DND-41 (cell line): ENCODE results near the gene SMOC2.

ENCODE experiments used
- EZH2 ChIP-seq: IDR thresholded peaks from 3 replicates; pipeline ENCODE4 v1.6.1; 2012; ENCODE audit warnings: borderline replicate concordance, low read depth, mild to moderate bottlenecking, moderate library complexity, low read length, inconsistent platforms; ENCODE audit not compliant: severe bottlenecking
- TF ChIP-seq, protein P1 (sequence below): IDR thresholded peaks from 2 replicates; pipeline ENCODE4 v1.5.1; 2012; ENCODE audit warnings: borderline replicate concordance, low read length, moderate library complexity, mild to moderate bottlenecking; ENCODE audit not compliant: poor library complexity, severe bottlenecking; ENCODE audit errors: extremely low read depth

DNA sequence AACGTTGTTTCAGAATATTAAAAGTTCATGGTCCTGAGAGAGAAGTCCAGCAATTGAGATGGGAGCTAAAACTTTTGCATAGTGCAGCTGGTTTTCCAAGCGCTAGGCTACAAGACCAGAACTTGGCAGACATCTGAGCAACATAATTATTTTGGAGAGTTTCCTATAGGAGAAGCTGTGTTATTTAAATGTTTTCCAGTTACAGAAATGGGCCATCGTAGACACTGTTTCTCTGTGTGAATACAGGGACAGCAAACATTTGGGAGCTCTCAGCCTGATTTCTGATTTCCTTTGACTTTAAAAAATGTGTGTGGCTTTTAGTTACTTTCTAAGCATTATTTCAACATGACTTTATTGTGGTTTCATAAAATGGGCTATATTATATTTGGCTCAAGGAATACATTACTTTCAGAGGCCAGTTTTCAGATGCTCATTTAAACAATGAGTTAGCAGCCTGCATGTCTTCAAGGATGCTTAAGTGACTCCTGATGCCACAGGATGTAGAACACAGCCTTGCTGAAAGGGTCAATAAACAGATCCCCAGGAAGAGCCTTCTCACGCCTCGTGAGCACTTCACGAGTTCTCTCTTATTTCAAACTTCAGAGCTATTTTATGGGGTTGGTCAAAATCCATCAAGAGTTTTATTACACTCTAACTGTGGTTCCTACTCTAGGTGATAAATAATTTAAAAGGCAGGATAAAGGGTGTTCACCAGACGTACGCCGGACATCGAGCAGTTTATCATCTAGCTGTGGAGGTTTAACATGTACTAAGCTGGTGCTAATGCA, 193.8 kb downstream of the SMOC2 start:
- TF ChIP-seq, protein P1, sequence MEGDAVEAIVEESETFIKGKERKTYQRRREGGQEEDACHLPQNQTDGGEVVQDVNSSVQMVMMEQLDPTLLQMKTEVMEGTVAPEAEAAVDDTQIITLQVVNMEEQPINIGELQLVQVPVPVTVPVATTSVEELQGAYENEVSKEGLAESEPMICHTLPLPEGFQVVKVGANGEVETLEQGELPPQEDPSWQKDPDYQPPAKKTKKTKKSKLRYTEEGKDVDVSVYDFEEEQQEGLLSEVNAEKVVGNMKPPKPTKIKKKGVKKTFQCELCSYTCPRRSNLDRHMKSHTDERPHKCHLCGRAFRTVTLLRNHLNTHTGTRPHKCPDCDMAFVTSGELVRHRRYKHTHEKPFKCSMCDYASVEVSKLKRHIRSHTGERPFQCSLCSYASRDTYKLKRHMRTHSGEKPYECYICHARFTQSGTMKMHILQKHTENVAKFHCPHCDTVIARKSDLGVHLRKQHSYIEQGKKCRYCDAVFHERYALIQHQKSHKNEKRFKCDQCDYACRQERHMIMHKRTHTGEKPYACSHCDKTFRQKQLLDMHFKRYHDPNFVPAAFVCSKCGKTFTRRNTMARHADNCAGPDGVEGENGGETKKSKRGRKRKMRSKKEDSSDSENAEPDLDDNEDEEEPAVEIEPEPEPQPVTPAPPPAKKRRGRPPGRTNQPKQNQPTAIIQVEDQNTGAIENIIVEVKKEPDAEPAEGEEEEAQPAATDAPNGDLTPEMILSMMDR: no peak
- no peak for TF ChIP-seq EZH2
